GM18520 (cell line): Measurements from ENCODE around the gene SYCP2.

Source experiments
- ATAC-seq: cut with Tn5 transposase; IDR thresholded peaks from one replicate; pipeline ENCODE4 v1.9.1; 2021; ENCODE audit not compliant: unreplicated experiment

SYCP2 gene

DNA sequence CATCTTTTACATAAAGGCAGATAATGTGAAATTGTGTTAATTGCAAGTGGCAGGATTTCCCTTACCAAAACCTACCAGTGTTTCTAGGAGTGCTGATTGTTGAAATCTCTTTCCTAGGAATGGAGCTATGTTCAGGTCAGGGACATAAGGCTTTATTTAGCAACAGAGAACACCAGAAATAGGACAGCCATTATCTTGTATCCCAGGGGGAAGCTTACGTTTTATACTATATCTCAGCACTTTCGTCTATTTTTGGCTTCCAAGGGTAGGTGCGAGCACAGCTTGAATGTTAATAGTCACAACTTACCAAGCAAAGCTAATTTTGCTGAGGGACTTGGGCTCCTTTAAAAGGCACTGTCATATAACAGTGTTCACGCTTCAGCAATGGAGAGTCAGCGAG lies 94.0 kb downstream of the SYCP2 start:
- ATAC-seq = no peak

DNA sequence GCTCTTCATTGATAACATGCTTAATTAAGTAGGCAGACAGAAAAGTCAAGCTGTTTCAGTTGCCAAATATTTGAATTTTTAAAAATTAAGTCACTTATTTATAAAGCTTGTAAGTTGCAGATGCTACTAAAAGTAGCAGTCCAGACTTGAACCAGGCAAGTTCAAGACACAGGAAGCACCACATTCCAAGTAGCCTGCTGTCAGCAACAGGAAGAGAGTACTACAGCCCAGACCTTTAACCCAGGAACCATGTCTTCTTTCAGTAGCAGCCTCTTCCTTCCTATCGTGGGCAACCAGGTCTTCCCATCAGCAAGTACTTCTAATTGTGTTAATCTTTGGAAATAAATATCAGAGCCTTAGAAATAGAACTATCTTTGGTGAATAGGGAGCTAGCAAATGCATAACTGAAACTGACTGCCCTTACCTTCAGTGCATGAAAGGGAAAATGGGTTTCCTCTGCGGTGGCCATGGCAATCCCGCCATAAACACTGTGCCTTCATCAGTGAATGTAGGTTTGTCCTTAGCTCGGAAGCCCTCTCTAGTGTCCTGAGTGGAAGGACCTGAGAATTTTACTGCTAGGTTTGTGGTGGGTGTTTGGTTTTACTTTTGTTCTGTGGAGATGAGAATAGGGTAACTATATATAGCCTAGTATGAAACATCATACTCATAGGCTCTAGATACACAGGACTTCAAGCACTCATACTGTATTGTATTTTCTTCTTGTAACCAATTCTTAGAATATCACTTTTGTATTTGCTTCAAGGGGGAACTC lies 95.6 kb downstream of the SYCP2 start:
- ATAC-seq = peak; percentile 60

DNA sequence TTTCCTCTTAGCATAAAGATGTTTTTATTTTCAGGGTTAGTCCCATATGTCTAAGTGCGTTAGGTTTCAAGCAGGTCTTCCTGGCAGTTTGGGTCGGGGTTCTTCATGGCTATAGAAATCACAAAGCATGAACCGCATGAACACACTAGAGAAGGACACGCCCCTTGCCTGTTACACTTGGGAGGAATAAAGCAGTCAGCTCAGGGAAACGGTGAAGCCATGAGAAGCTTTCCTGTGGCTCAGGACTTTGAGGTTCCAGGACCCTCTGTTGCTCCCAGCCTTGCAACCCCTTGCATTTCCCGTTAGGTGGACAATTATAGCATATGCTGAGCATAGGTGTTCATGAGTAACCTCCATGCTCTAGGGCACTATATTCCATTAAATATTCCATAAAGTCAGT lies 96.7 kb downstream of the SYCP2 start:
- no peak for ATAC-seq

DNA sequence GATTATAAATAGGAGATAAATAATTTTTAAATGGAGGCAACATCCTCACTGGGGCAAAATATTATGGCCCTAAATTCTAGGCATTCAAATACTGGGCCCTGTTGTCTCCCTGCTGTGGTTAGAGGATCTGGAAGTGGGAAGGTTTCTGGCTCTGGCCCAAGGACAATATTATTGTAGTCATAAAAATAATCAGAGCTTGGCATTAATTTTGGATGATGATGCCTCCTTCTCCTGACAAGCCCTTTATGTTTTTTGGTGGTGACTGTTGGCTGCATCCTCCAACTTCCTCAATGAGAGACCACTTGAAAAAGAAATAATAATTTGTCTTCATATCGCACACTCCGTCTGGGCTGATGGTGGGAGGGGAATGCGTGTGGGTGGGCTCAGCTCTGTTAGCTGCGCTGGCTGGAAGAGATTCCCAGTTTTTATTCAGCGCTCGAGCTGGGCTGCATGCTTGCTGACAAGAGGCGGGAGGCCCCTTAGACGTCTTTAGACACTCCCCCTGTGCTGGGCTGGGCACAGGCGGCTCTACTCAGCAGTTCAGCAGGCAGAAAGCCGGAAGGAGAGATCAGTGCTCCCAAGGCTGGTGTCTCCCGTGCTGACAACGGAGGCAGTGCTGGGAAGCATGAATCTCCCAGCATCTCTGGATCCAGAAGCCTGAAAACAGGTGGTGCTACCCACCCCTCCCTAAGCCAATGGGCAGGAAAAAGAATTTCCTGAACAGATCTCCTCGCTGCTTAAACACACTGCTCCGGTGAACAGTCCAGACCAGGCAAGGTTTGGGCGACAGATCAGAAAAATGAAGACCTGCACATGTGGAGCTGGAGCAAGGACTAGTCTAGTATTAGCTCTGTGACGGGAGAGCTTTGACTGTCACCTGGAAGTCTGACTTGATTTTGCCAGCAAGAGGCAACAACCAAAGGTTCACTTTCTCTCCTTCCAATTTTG lies 97.7 kb downstream of the SYCP2 start:
- ATAC-seq = no peak

- no peak for ATAC-seq
Observed at GRCh38 chr20:59835057-59835447, 98.4 kb downstream of the SYCP2 start.

- ATAC-seq = no peak
Observed at GRCh38 chr20:59832406-59833363, 100.8 kb downstream of the SYCP2 start.

DNA sequence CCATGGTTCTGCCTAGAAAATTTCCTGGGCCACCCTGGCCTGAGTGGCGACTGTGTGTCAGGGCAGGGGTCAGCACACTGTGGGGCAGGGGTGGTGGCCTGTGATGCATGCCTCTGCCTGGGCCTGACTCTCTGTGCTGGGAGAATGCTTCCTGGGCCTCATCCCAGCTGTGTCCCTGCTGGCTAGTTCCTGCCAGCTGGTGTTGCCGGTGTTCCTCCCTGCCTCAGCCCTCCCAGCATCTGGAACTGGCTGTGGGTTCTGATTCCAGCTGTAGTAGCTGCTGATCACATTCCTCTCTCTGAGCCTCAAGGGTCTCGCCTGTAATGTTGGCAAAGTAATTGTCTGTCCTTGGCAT lies 101.5 kb downstream of the SYCP2 start:
- no peak for ATAC-seq

GRCh38 chr20:59831024-59831915 lies 102.2 kb downstream of the SYCP2 start:
- ATAC-seq = no peak

DNA sequence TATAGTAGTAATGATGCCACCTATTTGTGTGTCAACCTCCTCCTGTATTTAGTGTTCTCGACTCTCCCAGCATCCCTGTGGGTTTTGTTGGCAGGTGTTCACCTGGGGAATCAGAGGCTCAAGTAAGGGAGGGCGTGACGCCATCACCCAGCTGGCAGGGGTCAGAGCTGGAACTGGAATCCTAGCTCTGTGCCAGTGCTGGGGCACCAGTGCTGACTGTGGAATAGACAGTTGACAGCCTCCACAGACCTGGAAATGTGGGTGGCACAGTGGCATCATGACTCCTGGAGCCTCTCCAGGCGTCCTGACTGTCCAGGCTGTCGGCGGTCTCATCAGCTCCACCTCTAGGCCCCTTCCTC lies 102.8 kb downstream of the SYCP2 start:
- no peak for ATAC-seq

DNA sequence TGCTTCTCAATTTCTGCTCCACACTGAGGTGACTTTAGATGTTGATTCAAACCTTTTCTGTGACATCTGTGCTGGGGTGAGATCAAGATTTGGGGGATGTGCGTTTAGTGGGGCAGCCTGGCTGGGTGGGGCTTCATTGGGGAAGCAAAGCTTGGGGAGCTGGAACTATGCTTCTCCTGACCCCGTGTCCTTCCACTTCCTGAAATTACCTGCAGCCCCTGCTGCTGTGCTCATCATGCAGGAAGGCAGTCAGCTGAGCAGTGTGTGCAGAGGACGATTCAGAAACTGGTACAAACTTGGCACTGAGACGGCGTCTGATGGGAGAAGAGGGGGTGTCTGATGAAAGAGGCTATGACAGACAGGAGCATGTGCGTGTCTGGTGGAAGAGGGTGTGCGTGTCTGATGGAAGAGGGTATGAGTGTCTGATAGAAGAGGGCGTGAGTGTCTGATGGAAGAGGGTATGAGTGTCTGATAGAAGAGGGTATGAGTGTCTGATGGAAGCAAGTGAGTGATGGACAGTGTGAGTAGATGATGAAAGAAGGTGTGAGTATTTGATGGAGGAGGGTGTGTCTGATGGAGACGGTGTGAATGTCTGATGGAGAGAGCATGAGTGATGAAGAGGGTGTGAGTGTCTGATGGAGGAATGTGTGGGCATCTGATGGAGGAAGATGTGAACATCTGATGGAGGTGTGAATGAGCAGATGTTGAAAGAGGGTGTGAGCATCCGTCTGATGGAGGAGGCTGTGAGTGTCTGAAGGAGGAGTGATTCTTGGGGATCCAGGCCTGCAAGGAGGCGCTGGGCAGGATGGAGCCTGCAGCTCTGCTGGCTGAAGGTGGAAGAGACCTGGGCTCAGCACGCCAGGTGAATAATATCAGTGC lies 103.4 kb downstream of the SYCP2 start:
- ATAC-seq = no peak

DNA sequence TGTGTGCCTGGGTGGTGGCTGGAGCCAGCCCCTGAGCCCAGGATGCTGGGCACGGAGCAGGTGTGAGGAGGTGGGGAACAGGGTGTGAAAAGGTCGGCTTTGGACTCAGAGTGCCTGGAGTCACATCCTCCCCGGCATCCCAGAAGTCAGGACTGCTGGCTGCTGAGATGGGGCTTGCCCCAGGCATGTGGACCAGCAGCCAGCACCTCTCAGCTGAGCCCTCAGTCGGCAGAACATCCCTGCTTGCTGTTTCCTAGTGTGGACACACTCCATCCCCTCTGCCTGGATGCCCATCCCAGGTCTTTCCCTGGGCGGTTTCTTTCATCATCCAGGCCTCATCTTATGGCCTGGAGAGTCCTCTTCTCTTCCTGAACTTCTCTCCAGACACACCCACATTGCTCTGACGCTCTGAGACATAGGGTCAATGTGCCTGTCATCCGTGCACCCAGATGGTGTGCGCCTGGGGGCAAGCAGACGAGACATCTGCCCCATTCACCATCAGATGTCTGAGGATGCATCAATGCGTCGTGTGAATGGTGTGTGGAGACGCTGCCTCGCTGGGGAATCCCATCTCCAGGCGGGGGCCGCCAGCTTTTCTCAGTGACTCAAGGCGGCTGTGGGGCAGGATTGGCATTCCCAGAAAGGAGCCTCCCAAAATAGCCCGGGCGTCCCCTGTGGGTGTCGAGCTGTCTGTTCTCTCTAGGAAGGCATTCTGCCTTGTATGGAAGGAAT lies 104.2 kb downstream of the SYCP2 start:
- no peak for ATAC-seq

GRCh38 chr20:59828125-59829053 lies 105.0 kb downstream of the SYCP2 start:
- ATAC-seq = no peak

GRCh38 chr20:59827138-59828056 lies 106.0 kb downstream of the SYCP2 start:
- no peak for ATAC-seq

DNA sequence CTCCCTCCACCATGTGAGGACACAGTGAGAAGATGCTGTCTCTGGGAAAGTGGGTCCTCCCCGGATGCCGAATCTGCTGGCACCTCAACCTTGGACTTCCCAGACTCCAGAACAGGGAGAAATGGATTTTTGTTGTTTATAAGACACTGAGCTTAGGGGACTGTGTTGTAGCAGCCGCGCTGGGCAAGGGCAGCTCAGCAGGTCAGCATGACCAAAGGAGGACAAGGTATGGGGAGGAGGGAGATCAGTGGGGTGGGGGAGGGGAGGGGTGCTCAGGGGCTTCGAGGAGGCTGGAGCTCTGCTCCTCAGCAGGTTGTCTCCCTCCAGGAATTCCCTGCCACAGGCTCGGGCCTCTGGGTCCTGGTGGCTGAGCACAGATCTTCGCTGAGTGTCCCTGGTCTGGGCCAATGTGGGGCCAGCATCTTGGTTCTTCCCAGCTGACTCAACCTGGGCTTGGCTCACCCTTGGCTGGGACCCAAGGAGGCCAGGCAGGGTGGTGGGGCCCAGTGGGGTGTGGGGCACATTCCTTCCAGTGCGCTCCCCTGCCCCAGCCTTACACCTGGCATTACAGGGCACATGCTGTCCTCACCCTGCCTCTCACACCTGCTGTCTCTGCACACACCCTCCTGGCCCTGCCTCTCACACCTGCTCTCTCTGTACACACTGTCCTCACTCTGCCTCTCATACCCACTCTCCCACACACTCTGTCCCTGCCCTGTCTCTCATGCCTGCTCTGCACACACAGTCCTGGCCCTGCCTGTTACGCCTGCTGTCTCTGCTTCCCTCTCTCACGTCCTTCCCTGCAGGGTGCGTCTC lies 107.3 kb downstream of the SYCP2 start:
- no peak for ATAC-seq

DNA sequence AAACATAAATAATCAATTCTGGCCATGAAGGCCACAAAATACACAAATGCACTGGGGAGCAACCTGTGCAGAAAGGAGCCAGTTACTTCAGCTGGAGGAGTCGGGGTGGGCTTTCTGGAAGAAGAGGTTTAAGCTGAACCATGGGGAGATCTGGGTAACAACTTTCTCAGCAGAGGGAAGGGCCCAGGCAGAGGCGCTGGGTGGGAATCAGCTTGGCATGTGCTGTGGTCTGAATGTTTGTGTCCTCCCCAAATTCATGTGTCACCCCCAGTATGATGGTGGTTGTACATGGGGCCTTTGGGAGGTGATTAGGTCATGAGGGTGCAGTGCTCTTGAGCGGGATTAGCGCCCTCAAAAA lies 107.9 kb downstream of the SYCP2 start:
- no peak for ATAC-seq
